Prostate gland (tissue), 2 donors: ENCODE data around the gene DDAH1. TPM values are rescaled to one million over a fixed set of nuclear protein-coding genes. Genes with fewer than 3 reads are reported as not detected.

Experiments used
- DNase-seq: peaks from one replicate; pipeline ENCODE4 v3.0.0-alpha.2; 2019; ENCODE audit warnings: low spot score
- H3K27ac ChIP-seq, 2 donors: fragments of 200-600 bp; sonication (generic); 2 replicates each; pipeline ENCODE4 v1.5.1; 2017 to 2019
- H3K27me3 ChIP-seq: fragments of 200-600 bp; sonication (generic); replicated peaks from 2 replicates; pipeline ENCODE4 v1.5.1; 2019; ENCODE audit not compliant: insufficient read depth
- H3K36me3 ChIP-seq, 2 donors: fragments of 200-600 bp; sonication (generic); 1 replicate in 1 of 2; 2 replicates in 1 of 2; pipeline versions ENCODE4 v1.5.1 to v1.8.1; 2017 to 2019
- H3K4me1 ChIP-seq: fragments of 200-600 bp; sonication (generic); replicated peaks from 2 replicates; pipeline ENCODE4 v1.5.1; 2019
- H3K4me3 ChIP-seq, 2 donors: fragments of 200-600 bp; sonication (generic); 2 replicates each; pipeline ENCODE4 v1.5.1; 2017 to 2019
- H3K9me3 ChIP-seq: fragments of 200-600 bp; sonication (generic); 2 replicates; pipeline ENCODE4 v1.5.1; 2017
- POLR2A ChIP-seq: fragments of 450-650 bp; IDR thresholded peaks from one replicate; pipeline ENCODE4 v1.6.1; 2016; ENCODE audit warnings: antibody characterized with exemption, mild to moderate bottlenecking
- POLR2AphosphoS5 ChIP-seq: sonication (generic); formaldehyde crosslinking; IDR thresholded peaks from one replicate; pipeline ENCODE4 v1.6.1; 2017; ENCODE audit warnings: antibody characterized with exemption
- WGBS: methylation state at CpG from one replicate; pipeline ENCODE4 v1.1.5; 2018; 5-methylcytosine and 5-hydroxymethylcytosine counted together
- intact Hi-C: fragments of 100-400 bp; cut with DNase I; formaldehyde crosslinking; loops from one replicate; pipeline ENCODE4 v1.14.2; 2022
- total RNA-seq, 2 donors: library from RNA; depleted of rRNA; stranded (reverse); fragments of >200 nt; gene quantifications; one replicate each; pipeline ENCODE4 v1.1.0, GENCODE V29; 2016
- TF ChIP-seq, protein P1 (sequence below), 4 experiments: fragments of 200-600 bp in 2 of 4; fragments of 450-650 bp in 2 of 4; sonication (generic) in 2 of 4; IDR thresholded peaks; 1 replicate in 3 of 4; 2 replicates in 1 of 4; pipeline ENCODE4 v1.5.1; 2016 to 2019; ENCODE audit warnings: antibody characterized with exemption in 4 of 4, mild to moderate bottlenecking in 2 of 4, moderate library complexity in 2 of 4

The DDAH1 gene
- total RNA-seq, 2 donors from 2014 or later, result 61.6 to 70.7 TPM

DNA sequence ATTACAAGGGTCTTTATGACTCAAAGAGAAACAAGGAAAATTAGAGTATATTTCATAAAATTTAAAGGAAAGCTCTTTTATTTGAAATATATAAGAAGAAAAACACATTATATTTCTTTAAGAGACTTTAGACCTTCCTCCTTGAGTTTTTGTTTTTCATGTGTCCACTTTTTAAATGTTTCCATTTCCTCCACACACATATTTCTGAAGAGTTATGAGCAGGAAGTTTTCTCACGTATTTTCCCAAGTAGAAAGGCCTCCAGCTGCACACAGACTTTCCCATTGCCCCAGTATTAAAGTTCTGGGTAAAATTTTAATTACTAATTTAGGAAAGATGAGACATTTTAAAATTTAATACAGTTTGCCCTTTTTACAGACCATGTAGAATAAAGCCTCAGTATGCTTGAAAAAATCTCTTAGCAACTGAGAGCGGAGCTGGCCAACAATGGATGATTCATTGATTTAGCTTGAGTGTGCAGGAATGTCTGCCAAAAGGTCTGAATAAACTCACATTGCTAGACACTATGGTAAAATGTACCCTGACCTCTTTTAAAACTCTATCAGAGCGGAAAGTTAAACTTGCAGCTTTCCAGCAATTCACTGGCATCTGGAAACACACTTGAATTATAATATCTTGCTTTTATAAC, 57.9 kb downstream of the DDAH1 start:
- Histone ChIP-seq H3K36me3 (no peaks in the 10 kb centered on the region), H3K9me3 (no peaks in the 10 kb centered on the region), H3K27ac (peak overlapping the region; percentile 14 to 29), H3K4me1 (peaks cover 5% of the 10 kb centered on the region), H3K4me3 (no peak overlapping the region), H3K27me3 (no peaks in the 10 kb centered on the region)
- WGBS, result 8% methylated on average over 3 of the region's 3 CpGs
- TF ChIP-seq POLR2AphosphoS5 (peak; percentile 81), POLR2A (no peak)
- intact Hi-C loops, result no loop called here
- DNase-seq, result peak; percentile 55

GRCh38 chr1:85406081-85406480, 58.9 kb downstream of the DDAH1 start:
- TF ChIP-seq POLR2AphosphoS5 (no peak), POLR2A (no peak)
- TF ChIP-seq, protein P1, sequence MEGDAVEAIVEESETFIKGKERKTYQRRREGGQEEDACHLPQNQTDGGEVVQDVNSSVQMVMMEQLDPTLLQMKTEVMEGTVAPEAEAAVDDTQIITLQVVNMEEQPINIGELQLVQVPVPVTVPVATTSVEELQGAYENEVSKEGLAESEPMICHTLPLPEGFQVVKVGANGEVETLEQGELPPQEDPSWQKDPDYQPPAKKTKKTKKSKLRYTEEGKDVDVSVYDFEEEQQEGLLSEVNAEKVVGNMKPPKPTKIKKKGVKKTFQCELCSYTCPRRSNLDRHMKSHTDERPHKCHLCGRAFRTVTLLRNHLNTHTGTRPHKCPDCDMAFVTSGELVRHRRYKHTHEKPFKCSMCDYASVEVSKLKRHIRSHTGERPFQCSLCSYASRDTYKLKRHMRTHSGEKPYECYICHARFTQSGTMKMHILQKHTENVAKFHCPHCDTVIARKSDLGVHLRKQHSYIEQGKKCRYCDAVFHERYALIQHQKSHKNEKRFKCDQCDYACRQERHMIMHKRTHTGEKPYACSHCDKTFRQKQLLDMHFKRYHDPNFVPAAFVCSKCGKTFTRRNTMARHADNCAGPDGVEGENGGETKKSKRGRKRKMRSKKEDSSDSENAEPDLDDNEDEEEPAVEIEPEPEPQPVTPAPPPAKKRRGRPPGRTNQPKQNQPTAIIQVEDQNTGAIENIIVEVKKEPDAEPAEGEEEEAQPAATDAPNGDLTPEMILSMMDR (IDR thresholded peaks at IDR 0.05), result no peak
- Histone ChIP-seq H3K27me3 (no peaks in the 10 kb centered on the region), H3K36me3 (no peaks in the 10 kb centered on the region), H3K4me3 (no peak overlapping the region), H3K9me3 (no peaks in the 10 kb centered on the region), H3K27ac (no peak overlapping the region), H3K4me1 (peaks cover 5% of the 10 kb centered on the region)
- no peak for DNase-seq
- WGBS, result 74% methylated on average over 1 of the region's 1 CpG
- intact Hi-C loops, result no loop called here

DNA sequence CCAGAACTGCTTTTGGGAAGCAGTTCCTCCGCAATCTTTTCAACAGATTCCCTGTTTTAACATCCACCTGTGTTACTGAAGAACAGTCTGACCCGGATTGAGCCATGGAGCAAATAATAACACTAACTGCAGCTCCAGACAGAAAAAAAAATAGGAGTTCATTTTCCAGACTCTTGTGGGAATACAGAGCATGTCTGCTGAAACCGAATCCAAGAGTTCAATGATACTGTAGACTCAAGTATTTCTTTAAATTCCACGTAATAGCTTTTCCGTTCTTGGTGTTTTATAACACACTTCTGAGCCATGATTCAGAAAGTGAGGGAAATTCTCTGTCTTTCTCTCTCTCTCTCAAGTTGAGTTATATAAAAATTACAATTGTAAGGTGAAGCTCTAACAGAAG, 60.6 kb downstream of the DDAH1 start:
- no peak for DNase-seq
- Histone ChIP-seq H3K27me3 (no peaks in the 10 kb centered on the region), H3K4me1 (peaks cover 5% of the 10 kb centered on the region), H3K36me3 (no peaks in the 10 kb centered on the region), H3K4me3 (no peak overlapping the region), H3K27ac (no peak overlapping the region), H3K9me3 (no peaks in the 10 kb centered on the region)
- TF ChIP-seq, protein P1 (IDR thresholded peaks at IDR 0.05), result no peak
- TF ChIP-seq POLR2A (no peak), POLR2AphosphoS5 (no peak)
- 84% methylated on average over 5 of the region's 5 CpGs for WGBS
- intact Hi-C loops, result no loop called here

DNA sequence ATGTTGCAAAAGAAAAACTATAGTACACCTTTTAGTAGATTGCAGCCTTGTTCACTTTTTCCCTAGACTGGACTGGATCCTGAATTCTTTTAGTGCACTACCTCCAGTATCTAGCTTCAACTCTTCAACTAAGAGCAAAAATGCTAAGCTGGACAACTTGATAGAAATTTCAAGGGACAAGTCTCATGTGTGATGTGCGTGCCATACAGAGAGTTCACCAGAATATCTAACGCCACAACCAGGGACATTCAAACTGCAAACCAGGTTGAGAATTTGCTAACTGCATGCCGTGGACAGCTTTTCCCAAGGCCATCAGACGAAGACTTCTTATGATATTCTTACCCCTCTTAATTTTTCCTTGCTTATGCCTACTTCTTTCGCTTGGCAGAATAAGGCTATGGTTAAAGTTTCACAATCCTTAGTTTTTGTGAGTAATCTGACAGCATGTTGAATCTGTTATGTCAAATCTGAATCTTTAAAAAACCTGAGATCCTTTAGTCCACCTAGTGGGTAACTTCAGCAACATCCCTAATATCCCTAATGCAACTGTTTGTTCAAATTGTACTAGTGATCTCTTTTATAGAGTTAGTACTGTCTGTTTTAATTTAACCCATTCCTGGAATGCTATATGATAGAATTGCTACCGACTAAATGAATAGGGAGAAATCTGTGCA, 66.4 kb downstream of the DDAH1 start:
- no peaks in the 10 kb centered on the region for H3K36me3 ChIP-seq
- no peaks in the 10 kb centered on the region for H3K27me3 ChIP-seq
- H3K27ac ChIP-seq, result no peak overlapping the region
- H3K9me3 ChIP-seq, result no peaks in the 10 kb centered on the region
- DNase-seq, result no peak
- WGBS, result 94% methylated on average over 6 of the region's 6 CpGs
- H3K4me1 ChIP-seq, result no peaks in the 10 kb centered on the region
- TF ChIP-seq, protein P1 (IDR thresholded peaks at IDR 0.05), result peak in 2 of 4 experiments; percentile 15 to 35
- TF ChIP-seq POLR2A (no peak), POLR2AphosphoS5 (no peak)
- no peak overlapping the region for H3K4me3 ChIP-seq
- intact Hi-C loops, result loop anchor here (5.0 kb wide), 1 partner anchor 86 kb away; no protein-coding TSS in a partner anchor

DNA sequence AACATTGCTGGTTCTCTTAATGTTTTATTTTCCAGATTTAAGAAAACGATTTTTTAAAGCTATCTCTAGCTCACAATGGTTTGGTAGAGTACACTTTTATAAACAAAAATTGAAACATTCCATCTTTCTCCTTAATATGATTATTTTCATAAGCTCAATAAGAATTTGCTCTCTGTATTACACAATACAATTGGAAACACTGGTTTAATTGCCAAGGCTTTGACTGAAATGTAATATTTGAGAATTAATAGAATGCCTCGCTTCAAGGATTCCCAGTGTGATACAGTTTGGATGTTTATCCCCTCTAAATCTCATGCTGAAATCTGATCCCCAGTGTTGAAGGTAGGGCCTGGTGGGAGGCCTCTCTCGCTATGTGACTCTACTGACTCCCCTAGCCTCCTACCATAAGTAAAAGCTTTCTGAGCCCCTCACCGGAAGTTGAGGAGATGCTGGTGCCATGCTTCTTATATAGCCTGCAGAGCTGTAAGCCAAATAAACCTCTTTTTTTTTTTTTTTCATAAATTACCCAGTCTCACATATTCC, 67.4 kb downstream of the DDAH1 start:
- Histone ChIP-seq H3K9me3 (no peaks in the 10 kb centered on the region), H3K4me3 (no peak overlapping the region), H3K27me3 (no peaks in the 10 kb centered on the region), H3K36me3 (no peaks in the 10 kb centered on the region), H3K27ac (no peak overlapping the region), H3K4me1 (no peaks in the 10 kb centered on the region)
- DNase-seq, result no peak
- 72% methylated on average over 4 of the region's 4 CpGs for WGBS
- intact Hi-C loops, result loop anchor here (5.0 kb wide), 1 partner anchor 85 kb away; no protein-coding TSS in a partner anchor
- TF ChIP-seq, protein P1 (IDR thresholded peaks at IDR 0.05), result no peak
- no peak for TF ChIP-seq POLR2A
- no peak for TF ChIP-seq POLR2AphosphoS5
